GM12865 (cell line): ENCODE measurements around the gene MEX3D.
"Not testable (repeated sequence)": the region's sequence is repeated elsewhere in the genome, so short reads cannot be mapped to it uniquely, and the experiment has no call there.

Experiments
- DNase-seq: peaks from one replicate; pipeline ENCODE4 v3.0.0; 2010; ENCODE audit warnings: low read depth
- H3K4me3 ChIP-seq: 2 replicates; pipeline ENCODE4 v1.5.1; 2011; ENCODE audit warnings: mild to moderate bottlenecking, low read depth, low read length, control low read depth
- TF ChIP-seq, protein P1 (sequence below): IDR thresholded peaks from 2 replicates; pipeline ENCODE4 v1.5.1; 2011; ENCODE audit warnings: low read length, control low read depth, low read depth, inconsistent platforms; ENCODE audit not compliant: insufficient read depth; ENCODE audit errors: missing control alignments

MEX3D gene

DNA sequence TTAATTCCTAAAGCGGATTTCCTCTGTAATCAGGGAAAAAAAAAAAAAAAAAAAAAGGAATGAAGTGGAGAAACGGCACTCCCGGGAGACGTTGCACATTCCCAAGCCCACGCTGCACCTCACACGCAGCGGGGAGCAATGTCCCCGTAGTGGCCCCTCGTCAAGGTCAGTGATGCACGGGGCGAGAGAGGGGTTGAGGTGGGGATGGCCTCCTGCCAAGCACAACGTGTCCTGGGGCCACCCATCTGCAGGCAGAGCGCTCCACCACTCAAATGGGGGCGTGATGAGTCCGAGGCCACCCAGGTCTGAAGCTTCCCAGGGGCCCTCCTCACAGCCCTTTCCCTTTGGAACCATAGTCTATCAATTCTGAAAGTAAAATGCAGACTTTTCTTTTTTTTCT is 29.1 kb downstream of the MEX3D start:
- TF ChIP-seq, protein P1, sequence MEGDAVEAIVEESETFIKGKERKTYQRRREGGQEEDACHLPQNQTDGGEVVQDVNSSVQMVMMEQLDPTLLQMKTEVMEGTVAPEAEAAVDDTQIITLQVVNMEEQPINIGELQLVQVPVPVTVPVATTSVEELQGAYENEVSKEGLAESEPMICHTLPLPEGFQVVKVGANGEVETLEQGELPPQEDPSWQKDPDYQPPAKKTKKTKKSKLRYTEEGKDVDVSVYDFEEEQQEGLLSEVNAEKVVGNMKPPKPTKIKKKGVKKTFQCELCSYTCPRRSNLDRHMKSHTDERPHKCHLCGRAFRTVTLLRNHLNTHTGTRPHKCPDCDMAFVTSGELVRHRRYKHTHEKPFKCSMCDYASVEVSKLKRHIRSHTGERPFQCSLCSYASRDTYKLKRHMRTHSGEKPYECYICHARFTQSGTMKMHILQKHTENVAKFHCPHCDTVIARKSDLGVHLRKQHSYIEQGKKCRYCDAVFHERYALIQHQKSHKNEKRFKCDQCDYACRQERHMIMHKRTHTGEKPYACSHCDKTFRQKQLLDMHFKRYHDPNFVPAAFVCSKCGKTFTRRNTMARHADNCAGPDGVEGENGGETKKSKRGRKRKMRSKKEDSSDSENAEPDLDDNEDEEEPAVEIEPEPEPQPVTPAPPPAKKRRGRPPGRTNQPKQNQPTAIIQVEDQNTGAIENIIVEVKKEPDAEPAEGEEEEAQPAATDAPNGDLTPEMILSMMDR, result no peak
- H3K4me3 ChIP-seq, result no peak overlapping the region
- DNase-seq, result no peak

DNA sequence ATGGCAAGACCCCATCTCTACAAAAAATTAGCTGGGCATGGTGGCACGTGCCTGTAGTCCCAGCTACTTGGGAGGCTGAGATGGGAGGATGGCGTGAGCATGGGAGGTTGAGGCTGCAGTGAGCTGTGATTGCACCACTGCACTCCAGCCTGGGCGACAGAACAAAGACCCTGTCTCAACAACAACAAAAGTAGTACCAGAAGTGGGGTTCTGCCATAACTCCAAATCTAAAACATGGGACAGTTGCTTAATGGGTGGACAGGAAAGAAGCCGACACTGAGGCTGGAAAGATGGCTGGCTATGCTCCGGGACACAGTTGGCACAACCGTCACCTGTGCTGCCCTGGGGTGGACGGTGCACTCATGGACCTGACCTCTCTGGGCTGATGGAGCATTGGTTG is 32.4 kb downstream of the MEX3D start:
- H3K4me3 ChIP-seq, DNase-seq: not testable (repeated sequence)

DNA sequence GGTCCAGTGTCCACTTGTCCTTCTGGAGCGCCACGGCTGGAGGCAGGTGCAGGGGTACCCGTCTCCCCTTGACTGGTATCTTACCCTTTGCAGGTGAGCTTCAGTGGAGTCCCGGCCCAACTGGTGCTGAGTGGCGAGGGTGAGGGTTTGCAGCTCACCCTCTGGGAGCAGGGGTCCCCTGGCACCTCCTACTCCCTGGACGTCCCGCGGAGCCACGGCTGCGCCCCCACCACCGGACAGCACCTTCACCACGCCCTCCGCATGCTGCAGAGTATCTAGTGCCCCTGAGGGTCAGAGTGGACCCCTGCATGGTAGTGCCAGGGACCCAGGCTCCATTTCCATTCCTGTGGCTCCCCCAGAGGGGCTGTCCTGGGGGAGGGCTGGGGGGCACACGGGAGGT is 33.2 kb downstream of the MEX3D start:
- TF ChIP-seq, protein P1, result no peak
- no peak for DNase-seq
- H3K4me3 ChIP-seq, result no peak overlapping the region

DNA sequence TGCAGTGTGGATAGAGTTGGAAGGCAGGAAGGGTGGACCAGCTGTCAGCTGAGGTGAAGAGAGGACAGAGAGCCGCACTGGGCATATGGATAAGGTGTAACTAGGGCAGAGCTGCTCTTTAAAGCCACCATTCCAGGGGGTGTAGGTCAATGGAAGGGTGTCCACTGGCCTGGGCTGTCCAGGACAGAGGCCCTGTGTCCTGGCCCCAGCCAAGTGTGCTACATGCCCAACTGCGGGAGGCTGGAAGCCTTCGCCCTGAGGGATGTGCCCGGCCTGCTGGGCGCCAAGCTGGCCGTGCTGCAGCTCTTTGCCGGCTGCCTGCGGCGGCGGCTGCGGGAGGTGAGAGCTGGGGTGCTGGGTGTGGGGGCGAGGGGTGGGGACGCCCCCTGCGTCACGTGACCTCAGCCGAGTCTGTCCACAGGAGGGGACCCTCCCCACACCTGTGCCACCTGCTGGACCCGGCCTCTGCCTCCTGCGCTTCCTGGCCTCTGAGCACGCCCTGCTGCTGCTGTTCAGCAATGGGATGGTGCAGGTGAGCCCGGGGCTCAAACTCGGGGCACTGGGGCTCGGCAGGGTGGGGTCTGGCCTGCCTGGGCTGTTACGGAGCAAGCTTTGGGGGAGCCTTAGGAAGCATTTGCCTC is 34.5 kb downstream of the MEX3D start:
- DNase-seq, result no peak
- TF ChIP-seq, protein P1, result no peak
- H3K4me3 ChIP-seq, result no peak overlapping the region

DNA sequence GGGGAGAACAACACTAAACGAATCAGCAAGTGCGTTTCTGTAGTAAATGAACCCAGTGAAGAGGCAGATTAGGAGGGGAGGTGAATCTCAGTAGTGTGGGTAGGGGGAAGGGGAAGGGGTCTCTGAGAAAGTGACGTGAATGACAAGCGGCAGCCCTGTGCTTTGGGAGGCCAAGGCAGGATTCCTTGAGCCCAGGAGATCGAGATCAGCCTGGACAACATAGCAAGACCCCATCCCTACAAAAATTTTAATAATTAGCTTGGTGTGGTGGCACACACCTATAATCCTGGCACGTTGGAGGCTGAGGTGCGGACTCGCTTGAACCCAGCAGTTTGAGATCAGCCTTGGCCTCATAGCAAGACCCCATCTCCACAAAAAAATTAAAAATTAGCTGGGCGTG is 36.1 kb downstream of the MEX3D start:
- no peak overlapping the region for H3K4me3 ChIP-seq
- TF ChIP-seq, protein P1, result no peak

DNA sequence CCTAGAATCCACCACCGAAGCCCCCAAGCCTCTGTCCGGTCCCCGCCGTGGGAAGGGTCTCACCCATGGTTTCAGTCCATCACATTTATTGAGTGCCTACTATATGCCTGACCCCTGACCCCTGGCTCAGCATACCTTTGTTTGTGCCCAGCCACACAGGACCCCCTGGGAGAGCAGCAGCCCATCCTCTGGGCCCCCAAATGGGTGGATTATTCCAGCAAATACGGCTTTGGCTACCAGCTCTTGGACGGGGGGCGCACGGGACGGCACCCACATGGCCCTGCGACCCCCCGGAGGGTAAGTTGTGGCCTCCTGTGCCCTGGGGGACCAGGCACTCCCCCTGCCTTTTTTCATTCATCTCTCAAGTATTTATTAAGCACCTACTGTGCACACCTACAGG is 36.5 kb downstream of the MEX3D start:
- TF ChIP-seq, protein P1, result no peak
- no peak for DNase-seq
- no peak overlapping the region for H3K4me3 ChIP-seq

More for the DNA sequence above, 36.1 kb downstream of the MEX3D start:
- no peak for DNase-seq

DNA sequence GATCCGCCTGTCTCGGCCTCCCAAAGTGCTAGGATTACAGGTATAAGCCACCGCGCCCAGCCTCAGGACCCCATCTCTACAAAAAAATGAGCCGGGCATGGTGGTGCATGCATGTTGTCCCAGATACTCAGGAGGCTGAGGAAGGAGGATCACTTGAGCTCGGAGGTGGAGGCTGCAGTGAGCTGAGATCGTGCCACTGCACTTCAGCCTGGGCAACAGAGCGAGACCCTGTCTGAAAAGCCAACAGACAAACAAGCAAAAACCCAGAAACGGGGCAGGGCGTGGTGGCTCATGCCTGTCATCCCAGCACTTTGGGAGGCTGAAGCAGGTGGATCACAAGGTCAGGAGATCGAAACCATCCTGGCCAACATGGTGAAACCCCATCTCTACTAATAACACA is 37.3 kb downstream of the MEX3D start:
- DNase-seq, H3K4me3 ChIP-seq: not testable (repeated sequence)

DNA sequence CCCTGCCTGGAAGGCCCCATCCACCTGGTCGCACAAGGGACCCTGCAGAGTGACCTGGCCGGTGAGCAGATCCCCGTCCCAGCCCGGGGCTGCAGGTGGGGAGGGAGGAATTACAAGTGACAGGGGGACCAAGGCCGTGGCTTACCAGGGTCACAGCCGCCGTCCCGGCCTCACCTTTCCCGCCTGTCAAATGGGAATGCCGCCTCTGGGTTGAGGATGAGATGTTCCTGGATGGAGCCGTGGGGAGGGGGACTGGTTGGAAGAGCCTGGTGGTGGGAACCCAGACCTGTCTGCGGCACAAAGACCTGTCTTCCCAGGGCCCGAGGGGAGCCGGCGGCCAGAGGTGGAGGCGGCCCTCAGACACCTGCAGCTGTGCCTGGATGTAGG is 38.7 kb downstream of the MEX3D start:
- no peak overlapping the region for H3K4me3 ChIP-seq
- DNase-seq, result no peak
- TF ChIP-seq, protein P1, result no peak
